NCI-H2196 (cell line): ENCODE results near the gene GALNS.
"Not testable (repeated sequence)": the region's sequence is repeated elsewhere in the genome, so short reads cannot be mapped to it uniquely, and the experiment has no call there.

ENCODE experiments used
- DNase-seq: peaks from one replicate; lab custom pipeline; 2025; ENCODE audit not compliant: unreplicated experiment; lab: John Stamatoyannopoulos, UW

Gene GALNS

DNA sequence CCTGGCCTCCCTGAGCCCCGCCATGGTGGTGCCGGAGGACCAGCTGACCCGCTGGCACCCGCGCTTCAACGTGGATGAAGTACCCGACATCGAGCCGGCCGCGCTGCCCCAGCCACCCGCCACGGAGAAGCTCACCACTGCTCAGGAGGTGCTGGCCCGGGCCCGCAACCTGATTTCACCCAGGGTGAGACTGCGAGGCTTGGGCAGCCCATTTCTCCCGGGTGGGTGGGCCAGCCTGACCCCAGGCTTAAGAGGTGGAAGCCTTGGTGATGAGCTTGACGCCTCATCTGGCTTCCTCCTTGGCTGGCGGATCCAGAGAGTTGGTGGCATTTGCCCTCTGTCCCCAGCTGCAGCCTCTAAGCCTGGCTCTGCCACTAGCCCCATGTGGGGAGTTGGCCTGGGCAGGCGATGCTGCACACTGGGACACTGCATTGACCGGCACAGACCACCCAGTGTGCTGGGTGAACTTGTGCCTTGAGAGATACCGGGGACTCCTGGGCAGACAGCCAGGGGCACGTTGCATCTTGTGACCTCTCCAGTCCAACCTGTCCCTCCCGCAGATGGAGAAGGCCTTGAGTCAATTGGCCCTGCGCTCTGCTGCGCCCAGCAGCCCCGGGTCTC is 50.1 kb downstream of the GALNS start:
- DNase-seq: no peak

DNA sequence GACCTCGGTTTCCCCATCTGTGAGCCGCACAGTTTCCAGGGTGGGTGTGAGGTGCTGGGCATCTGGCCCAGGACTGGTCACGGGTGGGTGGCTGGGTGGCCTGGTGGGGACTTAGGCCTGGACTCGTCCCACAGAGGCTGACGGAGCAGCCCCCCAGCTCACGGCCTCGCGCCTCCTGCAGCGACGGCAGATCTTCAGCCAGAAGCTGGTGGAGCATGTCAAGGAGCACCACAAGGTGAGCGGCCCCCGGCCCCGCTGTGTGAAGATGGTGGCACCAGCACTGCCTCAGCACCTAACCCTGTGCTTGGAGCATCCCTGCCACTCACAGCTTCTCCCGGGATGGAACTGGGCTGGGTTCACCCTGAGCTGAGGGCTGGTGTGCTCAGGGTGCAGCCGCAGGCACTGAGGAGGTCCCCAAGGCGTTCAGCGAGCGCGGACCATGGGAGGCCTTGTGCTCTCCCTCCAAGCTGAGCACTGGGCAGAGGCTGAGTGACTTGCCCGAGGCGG is 50.8 kb downstream of the GALNS start:
- DNase-seq: no peak

DNA sequence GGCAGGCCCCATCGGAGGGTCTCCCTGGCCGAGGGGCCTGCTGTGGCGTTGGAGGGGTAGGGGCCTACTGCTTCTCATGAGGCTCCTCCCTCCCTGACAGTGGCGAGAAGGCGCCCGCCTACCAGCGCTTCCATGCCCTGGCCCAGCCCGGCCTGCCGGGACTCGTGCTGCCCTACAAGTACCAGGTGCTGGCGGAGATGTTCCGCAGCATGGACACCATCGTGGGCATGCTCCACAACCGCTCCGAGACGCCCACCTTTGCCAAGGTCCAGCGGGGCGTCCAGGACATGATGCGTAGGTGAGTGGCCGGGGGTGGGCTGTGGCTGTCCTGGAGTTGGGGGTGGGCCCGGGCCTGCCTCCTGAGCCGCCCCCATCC is 51.4 kb downstream of the GALNS start:
- no peak for DNase-seq

DNA sequence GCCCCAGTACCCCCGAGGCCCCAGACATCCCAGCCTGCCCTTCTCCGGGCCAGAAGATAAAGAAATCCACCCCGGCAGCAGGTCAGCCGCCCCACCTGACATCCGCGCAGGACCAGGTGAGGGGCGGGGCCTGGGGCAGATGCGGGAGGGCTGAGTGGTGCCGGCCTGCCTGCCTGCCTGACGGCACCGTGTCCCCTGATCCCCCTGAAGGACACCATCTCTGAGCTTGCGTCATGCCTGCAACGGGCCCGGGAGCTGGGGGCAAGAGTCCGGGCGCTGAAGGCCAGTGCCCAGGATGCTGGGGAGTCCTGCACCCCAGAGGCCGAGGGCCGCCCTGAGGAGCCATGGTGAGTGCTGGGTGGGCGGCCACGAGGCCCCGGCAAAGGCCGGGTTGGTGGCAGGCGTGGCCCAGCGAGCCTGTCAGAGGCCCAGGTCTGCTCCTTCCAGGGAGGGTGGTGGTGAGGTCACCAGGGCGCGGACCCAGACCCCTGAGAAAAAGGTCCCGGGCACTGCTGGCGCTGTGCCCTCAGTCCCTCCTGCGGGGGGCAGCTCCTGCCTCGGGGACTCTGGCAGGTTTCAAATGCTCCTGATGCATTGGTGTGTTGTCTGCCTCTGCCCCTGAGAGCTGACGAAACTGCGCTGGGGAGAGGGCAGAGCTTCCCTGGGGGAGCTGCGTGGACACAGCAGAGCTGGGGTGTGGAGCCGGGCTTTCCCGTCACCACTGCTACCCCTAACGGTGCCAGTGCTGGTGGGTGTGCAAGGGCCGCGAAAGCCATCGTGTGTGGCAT is 52.0 kb downstream of the GALNS start:
- peak; percentile 24 for DNase-seq

DNA sequence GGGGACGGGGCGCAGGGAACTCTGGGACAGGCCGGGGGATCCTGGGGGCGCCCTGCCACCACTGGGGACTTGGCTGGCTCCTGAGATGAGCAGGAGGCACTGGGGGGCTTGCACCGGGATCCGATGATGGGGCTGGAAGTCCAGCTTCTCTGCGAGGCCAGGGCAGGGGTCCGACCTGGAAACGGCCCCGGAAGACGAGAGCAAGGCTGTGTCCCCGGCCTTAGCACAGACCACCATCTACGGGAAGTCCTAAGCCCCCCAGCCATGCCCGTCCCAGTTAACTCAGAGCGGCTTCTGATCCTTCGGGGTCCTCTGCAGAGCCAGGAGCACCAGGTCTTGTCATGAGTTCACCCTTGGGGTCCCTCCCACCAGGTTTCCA is 52.6 kb downstream of the GALNS start:
- DNase-seq: no peak

DNA sequence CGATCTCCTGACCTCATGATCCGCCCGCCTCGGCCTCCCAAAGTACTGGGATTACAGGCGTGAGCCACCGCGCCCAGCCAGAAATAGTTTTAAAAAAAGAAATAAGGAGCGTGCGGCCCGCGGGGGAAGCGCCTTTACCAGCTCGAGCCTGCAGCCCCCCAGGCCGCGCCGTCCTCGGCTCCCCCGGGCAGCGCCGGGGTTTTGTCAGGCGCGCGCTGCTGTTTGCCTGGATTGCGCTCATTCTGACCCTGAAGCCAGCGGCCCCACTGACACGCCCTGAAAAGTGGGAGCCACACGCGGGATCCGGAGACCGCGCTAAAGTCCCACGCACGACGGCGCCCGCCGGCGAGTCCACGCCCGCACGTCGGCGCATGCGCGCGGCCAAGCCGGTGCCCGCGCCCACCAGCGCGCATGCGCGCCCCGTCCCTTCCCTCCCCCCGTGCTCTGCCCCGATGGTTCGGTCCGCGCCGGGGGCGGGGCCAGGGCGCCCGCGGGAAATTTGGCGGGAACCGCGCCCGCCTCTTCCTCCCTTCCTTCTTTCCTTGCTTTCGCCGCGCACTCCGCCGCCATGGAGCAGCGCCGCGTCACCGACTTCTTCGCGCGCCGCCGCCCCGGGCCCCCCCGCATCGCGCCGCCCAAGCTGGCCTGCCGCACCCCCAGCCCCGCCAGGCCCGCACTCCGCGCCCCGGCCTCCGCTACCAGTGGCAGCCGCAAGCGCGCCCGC is 53.3 kb downstream of the GALNS start, which contains the start of gene CDT1:
TSS of gene CDT1 (plus strand) at position 526 of the 724 bp plus-strand sequence. CDS start at position 569, 43 bp downstream.
- peak; percentile 74 for DNase-seq

DNA sequence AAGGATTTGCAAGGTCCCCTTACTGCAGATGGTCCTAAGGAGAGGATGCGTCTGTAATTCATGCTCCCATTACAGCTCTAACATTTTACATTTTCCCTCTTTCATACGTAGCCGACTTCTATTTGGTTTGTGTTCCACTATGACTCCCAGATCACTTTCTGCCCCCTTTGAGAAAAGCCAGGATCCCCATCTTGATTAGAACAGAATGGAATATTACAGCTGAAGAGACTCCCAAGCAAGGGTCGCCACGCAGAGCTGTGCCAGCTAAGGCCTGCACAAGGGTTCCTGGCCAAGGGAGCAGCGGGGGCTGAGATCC is 56.5 kb downstream of the GALNS start:
- no peak for DNase-seq

DNA sequence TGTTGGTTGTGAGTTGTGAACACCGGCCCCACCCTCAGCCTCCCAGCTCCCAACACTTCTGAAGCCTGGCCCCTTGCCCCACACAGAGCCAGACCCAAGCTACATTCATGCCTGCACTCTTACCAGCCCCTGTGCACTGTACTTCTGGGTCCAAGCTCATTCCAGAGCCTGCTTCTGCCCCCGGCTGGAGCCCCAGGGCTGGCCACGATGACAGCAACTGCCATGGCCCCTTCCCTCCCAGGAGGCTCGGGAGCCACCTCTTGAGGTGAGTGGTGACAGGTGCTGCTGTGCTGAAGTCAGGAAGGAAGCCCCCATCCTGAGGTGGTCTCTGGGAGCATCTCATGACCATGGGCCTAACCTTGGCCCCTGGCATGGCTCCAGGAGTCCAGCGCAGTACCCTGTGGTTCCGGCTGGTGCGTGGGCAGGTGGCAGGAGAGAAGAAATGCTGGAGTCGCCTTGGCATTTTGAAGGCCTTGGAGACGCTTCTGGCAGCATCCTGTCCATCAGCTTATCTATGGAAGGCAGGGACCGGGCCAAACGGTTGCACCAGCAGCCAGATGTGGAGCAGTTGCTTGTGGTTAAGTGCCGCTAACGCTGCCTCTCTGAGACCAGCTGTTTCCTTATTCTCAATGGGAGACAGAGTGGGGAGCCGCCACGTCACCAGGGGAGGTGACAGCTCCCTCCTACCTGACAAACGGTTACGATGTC is 57.0 kb downstream of the GALNS start:
- DNase-seq: no peak

DNA sequence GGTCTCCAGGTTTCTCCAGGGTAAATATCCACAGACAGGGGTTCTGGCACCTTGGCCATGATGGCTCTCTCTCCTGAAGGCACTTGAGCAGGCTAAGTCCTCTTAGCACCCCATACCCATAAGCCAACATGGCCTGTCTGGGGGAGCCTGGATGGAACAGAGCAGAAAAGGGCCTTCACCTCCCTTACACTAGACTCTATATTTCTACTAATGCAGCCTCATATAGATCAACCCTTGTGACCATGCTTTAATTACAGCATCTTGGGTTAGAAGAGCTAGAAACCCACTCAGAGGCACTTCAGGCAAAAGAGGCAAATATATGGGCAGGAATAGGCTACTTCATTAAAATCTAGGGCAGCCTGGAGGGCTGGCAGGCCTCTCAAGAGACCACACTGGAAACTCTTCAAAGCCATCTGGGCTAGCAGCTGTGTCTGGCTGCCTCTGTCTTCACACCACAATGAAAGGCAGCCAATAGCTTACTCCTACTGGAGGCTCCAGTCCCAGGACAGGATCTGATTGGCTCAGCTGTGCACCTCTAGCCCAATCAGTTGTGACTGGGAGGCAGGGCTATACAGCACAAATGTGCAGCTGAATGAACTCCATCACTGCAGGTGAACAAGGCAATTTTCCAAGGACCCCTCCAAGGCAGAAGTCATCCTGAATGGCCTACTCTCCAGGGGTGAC is 57.8 kb downstream of the GALNS start:
- DNase-seq: peak; percentile 10

DNA sequence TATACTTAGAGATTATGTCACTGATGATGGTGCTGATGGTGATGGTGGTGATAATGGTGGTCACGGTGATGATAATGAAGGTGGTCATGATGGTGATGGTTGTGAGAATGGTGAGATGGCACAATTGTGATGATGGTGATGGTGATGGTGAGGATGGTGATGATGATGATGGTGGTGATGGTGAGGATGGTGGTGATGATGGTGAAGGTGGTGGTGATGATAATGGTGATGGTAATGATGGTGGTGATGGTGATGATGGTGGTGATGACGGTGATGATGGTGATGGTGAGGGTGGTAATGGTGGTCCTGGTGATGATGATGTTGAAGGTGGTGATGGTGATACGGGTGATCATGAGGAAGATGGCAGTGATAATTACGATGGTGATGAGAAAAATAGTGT is 58.7 kb downstream of the GALNS start:
- DNase-seq: no peak

DNA sequence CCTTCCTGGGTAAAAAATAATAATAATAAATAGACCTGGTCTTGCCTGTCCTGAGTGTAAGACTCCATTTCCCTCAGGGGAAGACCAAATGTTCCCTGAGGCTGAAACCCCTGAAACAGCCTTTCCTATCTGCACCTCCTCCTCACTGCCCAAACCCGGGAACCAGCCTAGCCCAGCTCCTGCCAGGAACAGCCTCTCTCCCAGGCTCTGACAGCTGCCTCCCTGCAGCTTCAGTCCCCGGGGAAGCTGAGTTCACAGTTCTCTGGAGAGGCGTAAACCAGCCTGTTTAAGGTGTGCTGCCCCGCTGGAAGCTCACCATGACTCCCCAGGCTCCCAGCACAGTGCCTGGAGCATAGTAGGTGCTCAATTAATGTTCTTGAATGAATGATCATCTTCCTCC is 60.5 kb downstream of the GALNS start:
- no peak for DNase-seq

DNA sequence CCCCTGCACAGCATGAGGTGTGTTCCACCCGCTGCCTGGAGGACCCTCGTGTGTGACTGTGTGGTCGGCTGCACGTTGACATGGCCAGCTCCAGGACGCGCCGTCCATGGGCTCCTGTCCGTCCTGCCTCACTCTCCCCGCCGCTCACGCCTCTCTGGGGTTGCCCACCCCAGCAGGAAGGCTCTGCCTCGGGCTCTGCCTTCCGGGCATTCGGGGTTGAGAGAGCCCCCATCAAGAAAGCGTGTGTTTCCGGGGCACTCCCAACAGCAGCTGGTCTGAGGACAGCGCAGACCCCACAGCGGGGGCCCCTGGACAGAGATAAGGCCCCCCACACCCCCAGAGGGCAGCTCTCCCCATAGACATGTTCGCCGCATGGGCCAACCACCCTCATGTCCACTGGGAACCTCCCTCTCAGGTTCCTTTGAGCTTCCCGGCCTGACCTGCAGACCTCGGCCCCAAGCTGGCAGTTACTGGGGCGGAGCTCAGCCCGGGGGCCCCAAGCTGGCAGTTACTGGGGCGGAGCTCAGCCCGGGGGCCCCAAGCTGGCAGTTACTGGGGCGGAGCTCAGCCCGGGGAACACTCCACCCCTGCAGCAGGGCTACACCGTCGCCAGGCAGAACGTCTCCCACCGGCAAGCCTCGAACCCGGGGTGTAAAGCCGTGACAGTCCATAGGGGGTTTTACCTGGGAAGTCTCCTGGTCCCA is 63.3 kb downstream of the GALNS start:
- DNase-seq: no peak

DNA sequence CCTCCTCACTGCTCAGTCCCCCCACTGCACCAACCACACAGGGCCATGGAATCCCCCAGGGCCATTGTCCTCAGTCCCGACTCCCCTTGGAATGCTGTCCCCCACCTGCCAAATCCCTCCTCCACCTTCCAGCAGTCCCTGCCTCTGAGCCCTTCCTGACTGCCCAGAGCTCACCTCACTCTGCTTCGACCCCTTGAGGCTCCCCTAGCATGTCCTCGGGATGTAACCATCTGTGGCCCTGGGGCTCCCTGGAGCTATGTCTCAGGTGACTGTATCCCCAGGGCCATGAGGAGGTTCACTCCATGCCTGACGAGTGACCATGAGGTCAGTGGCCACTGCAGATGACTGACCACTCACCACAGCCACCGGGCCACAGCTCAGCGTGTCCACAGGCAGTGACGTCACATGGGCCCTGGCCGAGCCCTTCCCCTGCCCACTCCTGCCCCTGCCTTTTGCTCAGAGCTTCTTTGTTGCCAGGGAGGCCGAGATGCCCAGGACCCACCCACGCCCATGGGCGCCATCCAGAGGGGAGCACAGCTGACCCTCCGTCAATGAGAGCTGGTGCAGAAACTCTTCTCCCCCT is 64.0 kb downstream of the GALNS start:
- DNase-seq: no peak

DNA sequence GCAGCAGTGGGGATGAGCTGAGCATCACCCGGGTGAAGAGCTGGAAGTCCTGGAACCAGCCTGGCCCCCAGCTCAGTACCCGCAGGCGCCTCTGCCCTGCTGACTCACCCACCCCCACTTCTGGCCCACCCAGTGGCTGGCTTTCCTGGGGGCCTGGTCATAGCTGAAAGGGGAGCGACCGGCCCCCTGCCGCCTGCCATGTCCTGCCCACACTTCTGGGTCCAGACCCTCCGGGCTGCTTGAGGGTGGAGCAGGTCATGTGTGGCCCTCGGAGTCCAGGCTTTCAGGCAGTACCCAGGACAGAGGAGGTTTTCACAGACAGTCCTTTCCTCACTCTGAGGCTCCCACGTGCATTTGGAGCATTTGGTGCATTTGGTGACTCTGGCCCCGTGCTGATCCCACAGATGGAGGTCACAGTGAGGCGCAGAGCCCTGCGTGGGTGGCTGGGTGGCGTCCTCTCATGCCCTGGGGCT is 64.6 kb downstream of the GALNS start:
- no peak for DNase-seq

DNA sequence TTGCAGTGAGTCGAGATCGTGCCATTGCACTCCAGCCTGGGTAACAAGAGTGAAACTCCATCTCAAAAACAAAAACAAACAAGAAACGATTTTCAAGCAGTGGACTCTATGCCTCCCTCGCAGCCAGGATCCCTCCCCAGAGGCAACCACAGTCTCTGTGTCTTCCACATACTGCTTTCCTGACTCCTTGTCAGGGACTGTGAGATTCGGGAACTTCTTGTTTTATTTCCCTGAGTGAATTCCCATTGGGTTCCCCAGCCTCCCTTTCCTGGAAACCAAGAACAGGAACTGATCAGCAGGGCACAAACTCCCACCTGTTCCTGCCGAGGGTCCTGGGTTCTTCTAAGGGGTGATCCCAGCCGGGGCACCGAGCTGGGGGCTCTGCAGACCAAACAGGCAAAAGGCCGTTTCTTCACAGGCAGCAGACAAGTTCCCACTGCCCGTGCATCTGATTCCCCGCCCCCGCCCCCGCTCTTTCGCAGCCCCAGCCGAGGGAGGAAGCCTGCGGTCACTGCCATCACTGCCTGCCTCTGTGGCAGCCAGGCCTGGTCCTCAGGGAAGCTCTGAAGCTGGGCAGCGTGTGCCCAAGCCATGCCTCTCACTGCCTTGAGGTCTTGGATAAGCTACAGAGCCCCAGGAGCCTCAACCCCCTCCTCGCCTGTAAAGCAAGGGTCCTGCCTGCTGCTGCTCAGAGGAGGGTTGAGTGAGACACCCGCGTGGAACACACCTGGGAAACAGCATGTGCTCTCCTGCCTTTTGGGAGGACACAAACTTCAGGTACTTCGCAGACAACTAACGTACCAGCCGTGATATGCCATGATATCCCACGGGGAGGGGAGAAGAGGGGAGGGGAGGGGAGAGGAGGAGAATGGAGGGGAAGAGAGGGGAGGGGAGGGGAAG is 66.2 kb downstream of the GALNS start:
- DNase-seq: no peak

DNA sequence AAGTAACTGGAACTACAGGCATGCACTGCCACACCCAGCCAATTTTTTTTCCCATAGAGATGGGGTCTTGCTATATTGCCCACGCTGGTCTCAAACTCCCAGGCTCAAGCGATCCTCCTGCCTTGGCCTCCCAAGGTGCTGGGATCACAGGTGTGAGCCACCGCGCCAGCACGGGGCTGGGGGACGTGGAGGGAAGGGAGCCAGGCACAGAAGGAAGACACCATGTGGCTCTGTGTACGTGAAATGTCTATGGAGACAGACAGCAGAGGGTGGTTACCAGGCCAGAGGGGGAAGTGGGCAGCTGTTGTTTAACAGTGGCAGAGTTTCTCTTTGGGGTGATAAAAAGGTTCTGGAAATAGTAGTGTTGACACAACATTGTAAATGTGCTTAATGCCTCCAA is 67.2 kb downstream of the GALNS start:
- DNase-seq: no peak

DNA sequence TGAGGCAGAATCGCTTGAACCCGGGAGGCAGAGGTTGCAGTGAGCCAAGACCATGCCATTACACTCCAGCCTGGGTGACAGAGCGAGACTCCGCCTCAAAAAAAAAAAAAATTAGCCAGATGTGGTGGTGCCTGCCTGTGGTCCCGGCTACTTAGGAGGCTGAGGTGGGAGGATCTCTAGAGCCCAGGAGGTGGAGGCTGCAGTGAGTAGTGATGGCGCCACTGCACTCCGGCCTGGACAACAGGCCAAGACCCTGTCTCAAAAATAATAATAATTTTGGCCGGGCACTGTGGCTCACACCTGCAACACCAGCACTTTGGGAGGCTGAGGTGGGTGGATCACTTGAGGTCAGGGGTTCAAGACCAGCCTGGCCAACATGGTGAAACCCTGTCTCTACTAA is 68.0 kb downstream of the GALNS start:
- DNase-seq: not testable (repeated sequence)

DNA sequence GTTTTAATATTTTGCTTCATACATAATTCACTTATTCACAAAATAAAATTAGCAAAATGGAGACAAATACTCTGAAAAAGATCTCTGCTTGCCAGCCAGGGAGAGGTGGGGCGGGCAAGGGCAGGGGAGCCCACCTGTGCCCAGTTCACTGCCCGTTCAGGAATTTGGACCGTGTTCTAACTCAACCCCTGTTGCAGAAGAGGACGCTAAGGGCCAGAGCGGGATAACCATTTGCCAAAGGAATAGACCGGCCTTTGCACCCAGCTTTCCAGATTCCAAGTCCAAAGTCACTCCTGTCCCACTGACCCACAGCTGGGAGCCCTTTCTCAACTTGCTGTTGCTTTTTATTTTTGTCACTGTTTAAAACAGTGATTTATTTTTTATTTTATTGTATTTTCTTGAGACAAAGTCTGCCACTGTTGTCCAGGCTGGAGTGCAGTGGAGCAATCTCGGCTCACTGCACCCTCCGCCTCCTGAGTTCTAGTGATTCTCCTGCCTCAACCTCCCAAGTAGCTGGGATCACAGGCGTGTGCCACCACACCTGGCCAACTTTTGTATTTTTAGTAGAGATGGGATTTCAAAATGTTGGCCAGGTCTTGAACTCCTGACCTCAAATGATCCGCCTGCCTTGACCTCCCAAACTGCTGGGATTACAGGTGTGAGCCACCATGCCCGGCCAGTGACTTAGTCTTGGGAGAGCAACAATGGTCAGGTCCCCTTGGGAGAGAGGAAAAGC is 69.0 kb downstream of the GALNS start:
- DNase-seq: no peak
